Stimulated activated CD8-positive, alpha-beta memory T cell treated with anti-CD3 and anti-CD28 coated beads, Interleukin-15, amount 100 ng/mL, for 48 hours (primary cell): Measurements from ENCODE around the gene CASKIN1.

ENCODE experiments used
- DNase-seq, 2 donors: peaks; one replicate each; pipeline ENCODE4 v3.0.0-alpha.2; 2020; ENCODE audit warnings: low read depth in 2 of 2

Gene CASKIN1

GRCh38 chr16:2195322-2196161, 863 bp downstream of the CASKIN1 start:
- no peak for DNase-seq

DNA sequence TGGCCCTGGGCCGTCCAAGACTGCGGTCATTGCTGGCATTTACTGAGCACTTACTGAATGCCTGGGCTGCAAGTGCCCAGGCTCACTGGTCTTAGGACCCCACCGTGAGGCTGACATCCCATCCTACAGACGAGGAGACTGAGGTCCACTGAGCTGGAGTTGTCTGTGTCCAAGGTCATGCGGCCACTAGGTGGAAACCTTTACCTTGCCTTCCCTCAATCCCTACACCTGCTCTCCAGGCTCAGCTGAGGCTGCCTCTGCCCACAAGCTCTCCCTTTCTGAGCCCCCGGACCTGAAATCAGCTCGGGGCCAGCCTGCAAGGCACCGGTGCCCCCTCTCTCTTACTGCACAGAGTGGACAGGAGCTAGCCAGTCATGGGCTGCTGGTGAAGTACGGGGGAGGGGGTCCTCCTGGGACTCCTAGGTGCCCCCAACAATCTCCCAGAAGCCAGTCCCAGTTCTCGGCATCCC, 1.5 kb downstream of the CASKIN1 start:
- DNase-seq, result no peak

DNA sequence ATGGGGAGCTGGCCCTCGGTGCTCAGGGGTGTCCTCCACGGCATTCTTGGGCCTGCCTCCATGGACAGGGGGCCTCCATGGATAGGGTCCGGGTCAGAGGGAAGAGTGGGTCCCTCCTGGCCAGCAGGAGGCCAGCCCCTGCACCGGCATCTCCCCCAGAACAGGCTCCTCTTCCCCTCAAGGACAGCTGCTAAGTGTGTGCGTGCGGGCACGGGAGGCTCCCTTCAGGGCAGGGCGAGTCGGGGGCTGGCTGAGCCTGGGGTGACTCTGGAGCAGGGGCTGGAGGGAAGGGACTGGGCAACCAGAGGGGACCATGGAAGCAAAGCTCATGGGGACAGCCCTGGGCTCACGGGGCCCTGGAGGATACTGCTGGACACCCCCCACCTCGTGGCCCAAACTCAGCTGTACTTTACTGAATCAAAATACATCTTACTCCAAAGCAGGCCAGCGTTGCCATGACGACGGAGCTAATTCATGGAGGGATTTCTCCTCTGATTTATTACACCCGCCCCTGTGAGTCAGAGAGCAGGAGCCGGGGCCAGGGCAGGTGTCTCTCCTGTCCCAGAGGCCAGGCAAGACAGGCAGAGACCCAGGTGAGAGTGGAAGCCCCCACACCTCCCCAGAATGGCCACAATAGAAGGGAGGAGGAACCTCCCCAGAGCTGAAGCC, 2.1 kb downstream of the CASKIN1 start:
- no peak for DNase-seq

DNA sequence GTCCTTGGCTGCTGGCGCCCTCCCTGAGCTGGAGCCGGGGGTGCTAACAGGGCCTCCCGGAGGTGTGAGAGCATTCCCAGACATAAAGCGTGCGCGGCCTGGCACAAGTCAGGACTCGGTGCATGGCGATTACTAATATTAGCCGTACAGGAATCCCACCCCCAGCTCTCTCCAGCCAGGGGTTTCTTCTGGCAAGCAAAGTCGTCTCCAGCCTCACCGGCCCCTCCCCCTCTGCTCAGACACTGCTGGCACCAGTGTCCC, 5.0 kb downstream of the CASKIN1 start:
- DNase-seq, result no peak

DNA sequence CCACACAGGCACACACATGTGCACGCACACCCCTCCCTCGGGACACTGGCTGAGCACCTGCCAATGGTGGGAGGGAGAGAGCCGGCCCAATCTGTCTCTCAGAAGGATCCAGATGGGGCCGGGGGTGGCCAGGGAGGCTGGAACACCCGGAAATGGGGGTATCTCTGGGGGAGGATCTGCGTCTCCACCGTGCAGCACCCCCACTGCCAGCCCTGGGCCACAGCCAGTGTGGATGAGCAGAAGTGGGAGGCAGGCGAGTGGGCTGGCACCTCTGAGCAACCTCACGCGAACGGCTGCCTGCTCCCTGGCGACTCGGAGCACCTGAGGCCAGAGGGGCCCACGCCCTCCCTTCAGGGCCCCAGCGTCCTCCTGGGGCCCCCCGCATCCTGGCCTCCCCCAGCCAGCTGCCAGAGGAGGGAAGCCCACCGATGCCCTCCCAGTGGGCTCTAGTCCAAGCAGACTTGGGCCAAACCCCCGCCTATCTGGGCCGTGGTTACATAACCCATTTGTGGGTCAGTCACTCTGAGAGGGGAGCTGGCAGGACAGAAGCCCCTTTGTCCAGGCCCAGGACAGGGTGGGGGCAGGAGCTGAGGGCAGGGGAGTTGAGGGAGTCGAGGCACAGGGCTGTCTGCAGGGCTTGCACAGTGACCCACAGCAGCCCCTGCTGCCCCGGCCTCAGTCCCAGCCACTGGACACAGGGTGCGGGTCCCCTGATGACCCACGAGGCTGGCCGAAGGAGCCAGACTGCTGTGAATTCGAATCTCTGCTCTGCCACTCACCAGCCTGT, 5.6 kb downstream of the CASKIN1 start:
- DNase-seq, result no peak

GRCh38 chr16:2190002-2190658, 6.3 kb downstream of the CASKIN1 start:
- no peak for DNase-seq

GRCh38 chr16:2189252-2189893, 7.0 kb downstream of the CASKIN1 start:
- no peak for DNase-seq

- DNase-seq, result no peak
Observed at GRCh38 chr16:2188395-2188794, 8.0 kb downstream of the CASKIN1 start.

GRCh38 chr16:2187212-2187611, 9.2 kb downstream of the CASKIN1 start:
- DNase-seq, result no peak

DNA sequence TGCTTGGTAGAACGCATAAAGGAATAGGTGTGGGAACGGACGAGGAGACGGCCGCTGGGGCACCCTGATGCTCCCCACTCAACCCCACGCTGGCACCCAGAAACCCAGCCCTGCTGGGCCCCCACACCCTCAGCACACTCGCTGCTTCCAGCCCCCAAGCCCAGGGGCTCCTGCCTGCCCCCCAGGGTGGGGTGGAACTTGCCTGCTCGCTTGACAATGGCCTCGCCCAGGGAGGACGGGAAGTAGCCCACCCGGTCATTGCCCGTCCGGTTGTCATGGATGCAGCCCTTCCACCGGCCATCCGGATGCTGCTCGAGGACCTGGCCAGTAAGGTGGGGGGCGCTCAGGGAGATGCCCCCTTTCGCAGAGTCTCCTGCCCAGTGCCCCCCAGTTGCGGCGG, 9.9 kb downstream of the CASKIN1 start:
- no peak for DNase-seq

- no peak for DNase-seq
Observed at GRCh38 chr16:2186064-2186463, 10.3 kb downstream of the CASKIN1 start.

DNA sequence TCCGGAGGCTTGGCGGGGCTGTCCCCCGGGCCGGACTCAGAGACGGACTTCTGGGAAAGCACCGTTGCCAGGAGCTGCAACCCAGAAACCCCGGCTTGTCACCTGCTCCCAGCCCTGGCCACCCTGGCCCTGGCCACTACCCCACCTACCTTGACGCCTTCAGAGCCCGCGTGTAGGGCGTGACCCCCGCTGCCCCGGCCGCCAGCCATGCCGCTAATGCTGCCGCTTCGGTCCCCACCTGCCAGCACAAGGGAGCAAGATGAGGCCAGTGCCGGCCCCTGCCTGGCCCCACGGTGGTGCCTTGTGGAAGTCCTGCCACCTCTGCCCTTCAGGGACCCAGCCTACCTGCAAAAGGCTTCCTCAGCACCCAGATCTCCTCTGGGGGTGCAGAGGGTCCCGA, 11.4 kb downstream of the CASKIN1 start:
- no peak for DNase-seq

GRCh38 chr16:2184346-2184745, 12.1 kb downstream of the CASKIN1 start:
- no peak for DNase-seq

DNA sequence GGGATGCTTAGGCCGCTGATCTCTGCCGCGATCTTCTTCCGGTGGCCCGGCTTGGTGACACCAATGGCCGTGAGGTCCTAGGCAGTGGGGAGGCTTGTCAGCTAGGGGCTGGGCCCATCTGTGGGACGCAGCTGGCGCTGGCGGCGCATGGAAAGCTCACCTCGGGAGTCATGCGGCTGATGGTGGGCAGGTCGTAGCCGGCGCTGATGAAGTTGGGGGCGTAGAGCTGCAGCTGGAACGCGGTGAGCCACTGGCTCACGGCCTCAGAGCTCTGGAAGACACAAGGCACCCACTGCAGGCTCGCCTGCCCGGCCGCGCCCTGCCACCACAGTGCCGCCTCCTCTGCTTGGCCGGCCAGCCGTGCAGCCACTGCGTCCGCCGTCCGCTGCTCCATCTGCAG, 12.7 kb downstream of the CASKIN1 start:
- DNase-seq, result no peak

DNA sequence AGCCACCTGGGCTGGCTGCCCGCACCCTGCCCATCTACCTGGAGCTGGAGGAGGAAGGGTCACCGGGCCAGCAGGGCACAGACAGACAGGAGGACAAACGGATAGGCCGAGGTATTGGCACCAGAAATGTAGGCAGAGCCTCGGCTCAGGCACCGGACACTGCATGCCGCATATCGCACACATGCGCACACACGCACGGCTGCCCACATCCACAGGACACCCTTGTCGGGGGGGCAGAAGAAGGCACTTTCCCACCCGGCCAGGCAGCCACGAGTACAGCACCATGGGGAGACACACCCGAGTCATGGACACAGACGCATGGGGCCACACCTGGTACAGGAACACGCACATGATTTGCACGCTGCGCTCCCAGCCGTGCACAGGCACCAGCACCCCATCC, 14.5 kb downstream of the CASKIN1 start:
- no peak for DNase-seq

DNA sequence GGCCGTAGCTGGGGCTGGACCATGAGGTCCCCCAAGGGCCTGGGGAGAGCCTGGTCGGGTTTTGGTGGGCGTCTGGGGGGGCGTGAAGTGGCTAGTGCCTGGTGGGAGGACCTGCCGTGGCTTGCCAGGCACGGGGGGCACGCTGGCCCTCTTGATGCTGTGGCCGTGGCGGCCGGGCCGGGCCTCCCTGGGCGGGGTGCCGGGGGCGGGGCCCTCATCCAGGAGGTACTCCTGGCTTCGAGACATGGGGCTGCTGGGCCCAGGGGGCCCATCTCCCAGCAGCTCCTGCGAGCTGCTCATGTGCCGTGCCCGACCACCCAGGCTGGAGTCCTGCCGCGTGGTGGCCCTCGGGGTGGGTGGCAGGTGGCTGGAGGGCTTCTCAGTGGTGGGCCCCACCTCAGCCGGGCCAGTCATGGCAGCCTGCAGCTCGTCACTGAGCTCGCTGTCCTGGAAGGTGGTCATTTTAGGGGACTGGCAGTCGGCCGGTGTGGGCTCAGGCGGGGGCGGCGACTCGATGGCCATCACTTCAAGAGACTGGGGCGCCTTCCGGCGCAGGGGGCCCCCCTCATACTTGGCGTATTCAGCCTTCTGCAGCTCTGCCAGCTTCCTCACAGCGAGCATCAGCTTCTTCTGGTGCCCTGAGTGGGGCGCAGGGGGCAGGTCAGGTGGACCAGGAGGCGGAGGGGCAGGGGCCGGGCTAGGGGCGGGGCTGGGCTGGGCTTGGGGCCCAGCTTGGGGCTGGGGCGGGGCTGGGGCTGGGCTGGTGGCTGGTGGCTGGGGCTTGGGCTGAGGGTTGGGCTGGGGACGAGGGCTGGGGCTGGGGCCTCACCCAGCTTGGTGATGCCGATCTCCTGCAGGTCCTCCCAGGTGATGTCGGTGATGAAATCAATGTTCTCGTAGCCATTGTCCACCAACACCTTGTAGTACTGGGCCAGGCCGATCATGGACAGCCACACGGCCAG, 15.2 kb downstream of the CASKIN1 start:
- no peak for DNase-seq

DNA sequence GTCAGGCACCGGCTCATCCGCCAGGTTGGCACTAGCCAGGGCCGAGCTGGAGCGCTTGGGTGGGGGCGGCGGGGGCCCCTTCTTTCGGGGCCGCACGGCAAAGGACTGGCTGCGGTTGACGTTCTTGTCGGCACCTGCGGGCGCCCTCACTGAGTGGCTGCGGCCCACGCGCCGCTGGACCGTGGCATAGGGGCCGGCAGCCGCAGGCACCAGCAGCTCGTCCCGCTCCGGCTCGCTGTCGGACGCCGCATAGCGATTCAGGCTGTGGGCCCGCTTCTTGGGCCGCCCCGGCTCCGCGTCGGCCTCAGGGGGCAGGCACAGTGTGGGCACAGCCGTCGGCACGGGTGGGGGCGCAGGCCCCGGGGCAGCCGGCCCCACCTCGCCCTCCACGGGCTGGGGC, 15.9 kb downstream of the CASKIN1 start:
- no peak for DNase-seq

- DNase-seq, result no peak
Observed at GRCh38 chr16:2179576-2179975, 16.8 kb downstream of the CASKIN1 start.

DNA sequence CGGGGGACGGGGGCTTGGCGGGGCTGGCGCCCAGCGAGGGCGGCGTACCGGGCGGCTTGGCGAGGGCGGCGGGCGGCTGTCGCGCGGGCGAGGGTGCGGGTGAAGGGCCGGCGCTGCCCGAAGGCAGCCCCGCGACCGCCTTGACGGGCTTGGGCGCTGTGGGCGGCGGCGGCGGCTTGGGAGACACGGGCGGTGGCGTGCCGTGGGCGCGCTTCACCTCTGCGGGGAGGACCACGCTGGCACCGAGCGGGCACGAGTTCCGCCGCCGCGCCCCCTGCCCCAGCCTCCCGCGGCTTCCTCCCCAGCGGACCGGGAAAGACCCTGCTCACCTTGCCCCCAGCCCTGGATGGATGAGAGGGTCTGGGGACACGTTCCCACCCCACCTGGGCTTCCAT, 17.3 kb downstream of the CASKIN1 start:
- no peak for DNase-seq

GRCh38 chr16:2178321-2179106, 17.9 kb downstream of the CASKIN1 start:
- peak in 1 of 2 donors; percentile 15 for DNase-seq
